GM19467 (cell line): ENCODE measurements around the gene SGIP1.
"Not testable (repeated sequence)": the region's sequence is repeated elsewhere in the genome, so short reads cannot be mapped to it uniquely, and the experiment has no call there.

Source experiments
- ATAC-seq: cut with Tn5 transposase; IDR thresholded peaks from one replicate; pipeline ENCODE4 v1.9.1; 2021; ENCODE audit warnings: mild to moderate bottlenecking, moderate library complexity; ENCODE audit not compliant: unreplicated experiment

The SGIP1 gene

GRCh38 chr1:66758241-66758755 lies 224.3 kb downstream of the SGIP1 start:
- peak; percentile 99 for ATAC-seq

GRCh38 chr1:66760506-66760905 lies 226.6 kb downstream of the SGIP1 start:
- ATAC-seq, result no peak

DNA sequence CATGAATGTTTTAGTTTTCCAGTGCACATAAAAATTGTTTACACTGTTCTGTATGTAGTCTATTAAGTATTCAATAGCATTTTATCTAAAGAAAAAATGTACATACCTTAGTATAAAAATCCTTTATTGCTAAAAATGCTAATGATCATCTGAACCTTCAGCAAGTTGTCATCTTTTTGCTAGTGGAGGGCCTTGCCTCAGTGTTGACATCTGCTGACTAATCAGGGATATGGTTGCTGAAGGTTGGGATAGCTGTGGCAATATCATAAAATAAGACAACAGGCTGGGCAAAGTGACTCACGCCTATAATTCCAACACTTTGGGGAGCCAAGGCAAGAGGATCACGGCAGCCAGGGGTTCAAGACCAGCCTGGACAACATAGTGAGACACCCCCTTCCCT lies 227.3 kb downstream of the SGIP1 start:
- ATAC-seq, result no peak

- no peak for ATAC-seq
Measured at GRCh38 chr1:66764994-66765578, 231.1 kb downstream of the SGIP1 start.

- no peak for ATAC-seq
Measured at GRCh38 chr1:66767626-66768025, 233.7 kb downstream of the SGIP1 start.

- no peak for ATAC-seq
Measured at GRCh38 chr1:66768965-66769364, 235.0 kb downstream of the SGIP1 start.

- no peak for ATAC-seq
Measured at GRCh38 chr1:66769512-66770229, 235.7 kb downstream of the SGIP1 start.

DNA sequence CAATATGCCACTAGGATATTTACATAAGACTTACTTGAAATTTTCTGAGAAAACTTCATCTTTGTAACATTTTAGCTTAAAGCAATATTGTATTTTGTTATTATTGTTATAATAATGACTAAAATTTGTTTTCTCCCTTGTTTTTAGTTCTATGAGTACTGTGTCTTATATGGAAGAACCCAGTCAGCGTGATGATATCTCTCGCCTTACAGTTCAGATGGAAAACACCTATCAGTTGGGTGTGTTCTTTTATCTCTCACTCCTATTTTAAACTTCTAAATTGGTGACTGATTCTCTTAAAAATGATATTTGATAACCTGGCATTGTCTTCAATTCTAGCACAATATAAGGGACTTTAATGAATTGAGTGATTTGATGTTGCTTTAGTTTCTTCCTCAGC lies 236.3 kb downstream of the SGIP1 start:
- no peak for ATAC-seq

GRCh38 chr1:66770694-66771093 lies 236.7 kb downstream of the SGIP1 start:
- no peak for ATAC-seq

GRCh38 chr1:66773227-66773626 lies 239.3 kb downstream of the SGIP1 start:
- ATAC-seq, result no peak

- ATAC-seq, result no peak
Measured at GRCh38 chr1:66774438-66774837, 240.5 kb downstream of the SGIP1 start.

DNA sequence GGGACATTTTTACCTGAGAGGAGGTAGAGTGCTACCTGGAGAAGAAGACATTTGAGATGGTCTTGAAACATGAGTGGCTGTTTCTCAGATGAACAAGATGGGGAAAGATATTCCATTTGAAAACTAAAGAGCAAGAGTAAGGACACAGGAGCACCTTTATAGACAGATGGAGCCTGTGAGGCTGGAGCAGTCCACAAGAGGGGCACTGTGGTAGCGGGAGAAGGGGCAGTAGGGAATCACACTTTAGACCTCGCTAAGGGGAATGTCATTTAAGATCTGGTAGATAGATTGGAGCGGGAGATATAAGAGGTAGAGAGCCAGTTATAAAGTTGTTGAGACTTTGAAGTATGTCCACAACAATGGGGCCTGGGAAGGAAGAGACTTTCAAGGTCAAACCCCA lies 241.7 kb downstream of the SGIP1 start:
- ATAC-seq, result no peak

DNA sequence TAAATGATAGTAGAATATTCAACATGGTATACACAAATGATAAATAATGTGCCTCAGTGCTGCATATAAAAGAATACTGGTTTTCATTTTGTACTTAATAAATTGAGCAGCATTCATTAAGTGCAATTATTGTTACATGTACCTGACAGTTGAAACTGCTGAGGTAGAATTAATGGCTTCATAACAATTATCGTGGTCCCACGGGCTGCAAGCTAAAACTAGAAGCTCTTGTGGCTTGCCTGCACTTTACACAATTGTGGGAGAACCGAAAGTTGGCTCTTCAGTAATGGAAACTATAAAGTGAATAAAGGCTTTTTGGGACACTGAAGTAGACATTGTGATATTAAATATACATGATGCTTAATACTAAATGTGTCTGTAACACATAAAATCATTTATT lies 243.9 kb downstream of the SGIP1 start:
- ATAC-seq, result no peak

DNA sequence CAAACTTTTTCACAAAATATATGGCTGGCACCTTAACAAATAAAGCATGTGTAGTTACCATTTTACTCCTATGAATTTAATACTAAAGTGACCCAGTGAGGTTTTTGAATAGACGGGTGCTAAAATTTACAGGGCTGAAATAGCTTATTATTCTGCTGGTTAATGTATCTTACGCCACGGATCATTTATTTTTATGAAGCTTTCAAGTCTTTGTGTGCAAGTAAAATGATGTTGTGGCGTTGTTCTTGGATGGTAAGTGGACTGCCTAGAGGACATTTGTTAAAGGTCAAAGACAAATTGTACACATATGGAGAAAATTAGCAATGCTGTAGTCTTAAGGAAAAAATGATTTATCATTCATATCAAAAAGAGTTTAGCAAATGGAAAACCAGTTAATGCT lies 244.3 kb downstream of the SGIP1 start:
- no peak for ATAC-seq

- ATAC-seq, result no peak
Measured at GRCh38 chr1:66778969-66779368, 245.0 kb downstream of the SGIP1 start.

- no peak for ATAC-seq
Measured at GRCh38 chr1:66779475-66780078, 245.6 kb downstream of the SGIP1 start.

- ATAC-seq, result not testable (repeated sequence)
Measured at GRCh38 chr1:66785800-66786199, 251.8 kb downstream of the SGIP1 start.

- ATAC-seq, result no peak
Measured at GRCh38 chr1:66787641-66788040, 253.7 kb downstream of the SGIP1 start.

- ATAC-seq, result no peak
Measured at GRCh38 chr1:66788231-66788939, 254.4 kb downstream of the SGIP1 start.

GRCh38 chr1:66791621-66792610 lies 258.0 kb downstream of the SGIP1 start:
- no peak for ATAC-seq
